GM10248 (cell line): Measurements from ENCODE around the gene SLC12A9.

ENCODE experiments used
- CTCF ChIA-PET: fragments of 300-600 bp; sonication (Branson Sonifier 250); formaldehyde crosslinking; extraction: SDS; loops from one replicate; lab custom pipeline; 2021; ENCODE audit warnings: antibody characterized with exemption; lab: Yijun Ruan, JAX
- POLR2A ChIA-PET: fragments of 350-650 bp; sonication (Branson Sonifier 250); formaldehyde crosslinking; extraction: SDS; loops from one replicate; lab custom pipeline; 2020; ENCODE audit warnings: antibody characterized with exemption; lab: Yijun Ruan, JAX
- DNase-seq: peaks from one replicate; pipeline ENCODE4 v3.0.0; 2012; ENCODE audit errors: extremely low spot score
- CTCF ChIP-seq: IDR thresholded peaks from 2 replicates; pipeline ENCODE4 v1.5.1; 2012; ENCODE audit warnings: mild to moderate bottlenecking, low read depth; ENCODE audit errors: extremely low read depth, missing control alignments, control extremely low read depth

Gene SLC12A9

GRCh38 chr7:100882201-100882600 is 29.7 kb downstream of the SLC12A9 start:
- DNase-seq, result no peak
- POLR2A ChIA-PET, result no interaction called here
- CTCF ChIA-PET, result interaction anchor here (0.8 kb wide), 1 partner anchor 13 kb away, joined by 3 read pairs; no protein-coding TSS in a partner anchor
- TF ChIP-seq CTCF, result no peak

DNA sequence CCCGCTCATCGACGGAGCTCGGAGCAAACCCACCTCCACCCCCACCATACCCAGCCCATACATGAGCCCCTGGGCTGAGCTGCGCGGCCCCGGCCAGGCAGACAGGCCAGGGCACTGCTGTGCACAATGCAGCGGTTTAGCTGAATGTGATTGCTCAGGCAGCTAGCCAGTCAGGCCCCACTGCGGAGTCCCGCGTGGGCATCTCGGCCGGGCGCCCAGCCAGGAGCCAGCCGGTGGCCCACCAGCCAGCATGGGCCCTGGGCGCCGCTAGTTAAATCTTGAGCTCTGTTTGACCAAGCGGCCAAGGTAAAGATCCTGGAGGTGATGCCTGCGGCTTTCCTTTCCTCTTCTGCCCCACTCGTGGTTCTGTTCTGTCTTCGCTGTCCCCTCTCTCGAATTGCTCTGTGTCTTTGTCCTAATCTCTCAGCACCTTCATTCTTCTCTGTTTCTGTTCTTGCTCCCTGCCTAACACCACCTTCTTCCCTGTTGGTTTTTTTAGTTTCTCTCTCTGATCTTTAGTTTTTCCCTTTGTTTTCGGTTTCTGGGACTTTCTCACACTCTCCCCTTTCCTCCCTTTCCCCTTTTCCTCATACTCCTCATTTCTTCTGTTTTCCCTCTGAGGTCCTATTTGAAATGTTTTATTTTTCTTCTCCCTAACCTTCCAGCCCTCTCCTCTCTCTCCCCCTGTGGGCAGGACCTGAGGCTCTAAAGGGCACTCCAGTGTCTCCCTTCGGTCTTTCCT is 30.4 kb downstream of the SLC12A9 start:
- no peak for DNase-seq
- ChIA-PET POLR2A (no interaction called here), CTCF (no interaction called here)
- no peak for TF ChIP-seq CTCF

GRCh38 chr7:100884736-100885439 is 32.4 kb downstream of the SLC12A9 start:
- TF ChIP-seq CTCF, result no peak
- POLR2A ChIA-PET, result interaction anchor here (1.1 kb wide), 1 partner anchor 10 kb away, joined by 3 read pairs; the partner anchor contains the start of gene SRRT
- CTCF ChIA-PET, result no interaction called here
- DNase-seq, result no peak

GRCh38 chr7:100885440-100886141 is 33.1 kb downstream of the SLC12A9 start:
- ChIA-PET POLR2A (interaction anchor here (0.9 kb wide), 1 partner anchor 11 kb away, joined by 3 read pairs; the partner anchor contains the start of gene SRRT), CTCF (interaction anchor here (2.1 to 2.6 kb wide), 2 partner anchors 9 to 34 kb away, joined by 11 to 15 read pairs; partner anchors contain the start of genes SLC12A9 and SRRT)
- TF ChIP-seq CTCF, result no peak
- no peak for DNase-seq

GRCh38 chr7:100886142-100886935 is 33.8 kb downstream of the SLC12A9 start:
- POLR2A ChIA-PET, result interaction anchor here (0.9 to 5.0 kb wide), 2 partner anchors 9 to 11 kb away, joined by 3 to 46 read pairs; partner anchors contain the start of gene SRRT
- CTCF ChIA-PET, result interaction anchor here (1.2 to 2.6 kb wide), 3 partner anchors 9 to 35 kb away, joined by 4 to 15 read pairs (median 11); partner anchors contain the start of genes SLC12A9 and SRRT
- no peak for DNase-seq
- no peak for TF ChIP-seq CTCF
